Lower leg skin (tissue), 4 donors: Measurements from ENCODE around the gene UNKL. TPM values are rescaled to one million over a fixed set of nuclear protein-coding genes. Genes with fewer than 3 reads are reported as not detected.

ENCODE experiments used
- DNase-seq, 2 donors: peaks; one replicate each; pipeline ENCODE4 v3.0.0-alpha.2; 2019; ENCODE audit warnings: low spot score in 2 of 2
- H3K4me3 ChIP-seq: fragments of 200-600 bp; sonication (generic); 2 replicates; pipeline ENCODE4 v1.5.1; 2017; ENCODE audit warnings: mild to moderate bottlenecking, low read depth; ENCODE audit not compliant: poor library complexity, severe bottlenecking
- POLR2A ChIP-seq, 2 donors: fragments of 450-650 bp; IDR thresholded peaks; one replicate each; pipeline ENCODE4 v1.6.1; 2016 to 2017; ENCODE audit warnings: antibody characterized with exemption in 2 of 2, mild to moderate bottlenecking in 1 of 2, moderate library complexity in 1 of 2
- WGBS, 2 donors: methylation state at CpG; one replicate each; pipeline ENCODE4 v1.1.5; 2018; 5-methylcytosine and 5-hydroxymethylcytosine counted together
- intact Hi-C: fragments of 100-400 bp; cut with DNase I; formaldehyde crosslinking; loops from one replicate; pipeline ENCODE4 v1.15.0; 2023; ENCODE audit warnings: low total_unique reads
- total RNA-seq, 4 donors: library from RNA; depleted of rRNA; stranded (reverse); fragments of >200 nt; gene quantifications; one replicate each; pipeline ENCODE4 v1.1.0, GENCODE V29; 2016
- TF ChIP-seq, protein P1 (sequence below), 3 donors: fragments of 450-650 bp; IDR thresholded peaks; one replicate each; pipeline ENCODE4 v1.5.1; 2016; ENCODE audit warnings: antibody characterized with exemption in 3 of 3, mild to moderate bottlenecking in 3 of 3, moderate library complexity in 2 of 3

The UNKL gene
- total RNA-seq, 4 donors from 2014 or later = 25.7 to 63.4 (median 36.6) TPM

DNA sequence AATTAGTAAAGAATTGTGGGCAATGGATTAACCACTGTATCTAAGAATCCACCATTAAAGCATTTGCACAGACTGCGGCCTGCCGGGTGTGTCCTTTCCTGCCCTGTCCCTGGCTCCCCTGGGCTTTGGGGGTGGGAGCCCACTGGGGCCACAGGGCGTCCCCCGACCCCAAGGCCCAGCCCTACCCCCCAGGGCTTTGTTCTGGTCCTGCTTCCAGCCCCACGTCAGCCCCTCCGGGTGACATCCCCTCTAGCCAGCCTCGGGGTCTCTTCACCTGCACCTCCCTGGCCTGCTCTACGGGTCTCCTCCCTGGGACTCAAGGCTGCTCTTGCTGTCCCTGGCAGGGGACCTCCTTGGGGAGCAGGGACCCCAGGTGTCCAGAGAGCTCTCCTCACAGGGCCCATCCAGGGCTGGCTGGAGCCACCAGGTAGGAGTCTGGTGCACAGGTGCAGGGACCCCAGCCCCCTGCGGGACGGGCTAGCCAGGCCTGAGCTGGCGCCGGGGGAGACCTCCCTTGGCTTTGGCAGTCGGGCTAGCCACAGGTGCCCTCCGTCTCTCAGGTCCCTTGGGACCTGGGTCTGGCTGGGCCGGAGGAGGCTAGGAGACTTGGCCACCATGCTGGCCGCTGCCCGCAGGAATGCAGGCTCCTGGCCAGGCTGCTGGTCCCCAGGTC, 87.4 kb downstream of the UNKL start:
- no peak for TF ChIP-seq POLR2A (IDR thresholded peaks at IDR 0.05)
- TF ChIP-seq, protein P1, sequence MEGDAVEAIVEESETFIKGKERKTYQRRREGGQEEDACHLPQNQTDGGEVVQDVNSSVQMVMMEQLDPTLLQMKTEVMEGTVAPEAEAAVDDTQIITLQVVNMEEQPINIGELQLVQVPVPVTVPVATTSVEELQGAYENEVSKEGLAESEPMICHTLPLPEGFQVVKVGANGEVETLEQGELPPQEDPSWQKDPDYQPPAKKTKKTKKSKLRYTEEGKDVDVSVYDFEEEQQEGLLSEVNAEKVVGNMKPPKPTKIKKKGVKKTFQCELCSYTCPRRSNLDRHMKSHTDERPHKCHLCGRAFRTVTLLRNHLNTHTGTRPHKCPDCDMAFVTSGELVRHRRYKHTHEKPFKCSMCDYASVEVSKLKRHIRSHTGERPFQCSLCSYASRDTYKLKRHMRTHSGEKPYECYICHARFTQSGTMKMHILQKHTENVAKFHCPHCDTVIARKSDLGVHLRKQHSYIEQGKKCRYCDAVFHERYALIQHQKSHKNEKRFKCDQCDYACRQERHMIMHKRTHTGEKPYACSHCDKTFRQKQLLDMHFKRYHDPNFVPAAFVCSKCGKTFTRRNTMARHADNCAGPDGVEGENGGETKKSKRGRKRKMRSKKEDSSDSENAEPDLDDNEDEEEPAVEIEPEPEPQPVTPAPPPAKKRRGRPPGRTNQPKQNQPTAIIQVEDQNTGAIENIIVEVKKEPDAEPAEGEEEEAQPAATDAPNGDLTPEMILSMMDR (IDR thresholded peaks at IDR 0.05) = no peak
- intact Hi-C loops = no loop called here
- 65 to 75% methylated on average over 10 to 15 of the region's 17 CpGs for WGBS, 2 donors
- DNase-seq = no peak
- no peak overlapping the region for H3K4me3 ChIP-seq

DNA sequence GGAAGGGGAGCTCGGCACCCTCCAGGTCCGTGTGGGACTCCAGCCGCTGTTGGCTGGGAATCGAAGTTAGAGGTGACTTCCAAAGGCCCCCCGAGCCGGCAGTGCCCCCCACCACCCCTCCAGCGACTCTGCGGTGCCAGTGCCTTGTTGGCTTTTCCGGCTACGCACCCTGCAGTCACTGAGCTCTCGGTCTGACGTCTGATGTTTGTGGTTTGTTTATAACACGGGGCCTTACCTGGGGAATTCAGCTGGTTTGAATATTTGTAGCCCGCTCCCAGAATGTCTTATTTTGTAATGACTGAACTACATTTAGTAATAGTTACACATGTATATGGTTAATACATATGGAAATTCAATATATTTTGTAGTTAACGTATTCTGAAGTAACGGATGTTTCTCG, 88.1 kb downstream of the UNKL start:
- WGBS, 2 donors = 61 to 73% methylated on average over 11 to 17 of the region's 17 CpGs
- intact Hi-C loops = no loop called here
- H3K4me3 ChIP-seq = no peak overlapping the region
- TF ChIP-seq, protein P1 (IDR thresholded peaks at IDR 0.05) = no peak
- TF ChIP-seq POLR2A (IDR thresholded peaks at IDR 0.05) = no peak
- no peak for DNase-seq

DNA sequence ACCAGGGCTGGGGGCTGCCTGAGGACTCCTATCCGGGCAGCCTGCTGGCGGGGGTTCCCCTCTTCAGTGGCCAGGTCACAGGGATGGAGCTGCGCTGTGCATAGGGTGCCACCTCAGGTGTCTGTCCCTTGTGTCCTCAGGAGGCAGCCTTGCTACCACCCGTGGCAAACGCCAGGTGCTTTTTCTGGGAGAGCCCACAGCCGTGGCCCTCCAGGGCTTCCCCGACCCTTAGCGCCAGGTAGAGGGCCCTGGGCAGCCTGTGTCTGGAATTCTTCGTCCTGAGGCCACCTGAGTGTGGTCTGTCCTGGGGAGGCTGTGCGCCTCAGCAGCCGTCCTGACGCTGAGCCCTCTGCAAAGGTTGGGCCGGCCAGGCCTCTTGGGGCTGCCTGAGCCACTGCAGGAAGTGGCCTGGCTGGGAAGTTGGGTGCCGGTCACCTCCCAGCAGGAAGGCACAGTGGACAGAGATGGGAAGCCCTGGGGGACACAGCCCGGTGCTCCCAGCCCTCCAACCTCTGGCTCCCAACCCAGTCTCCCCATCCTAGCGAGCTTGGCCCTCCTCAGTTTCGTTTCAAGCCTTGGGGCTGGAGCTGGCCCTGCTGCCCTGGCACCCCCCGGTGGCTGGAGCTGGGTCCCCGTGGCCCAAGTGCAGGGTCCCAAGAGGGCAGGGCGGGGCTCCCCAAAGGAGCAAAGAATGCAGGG, 88.7 kb downstream of the UNKL start:
- no peak overlapping the region for H3K4me3 ChIP-seq
- 77 to 79% methylated on average over 9 to 17 of the region's 20 CpGs for WGBS, 2 donors
- DNase-seq = no peak
- TF ChIP-seq, protein P1 (IDR thresholded peaks at IDR 0.05) = no peak
- no peak for TF ChIP-seq POLR2A (IDR thresholded peaks at IDR 0.05)
- intact Hi-C loops = no loop called here

DNA sequence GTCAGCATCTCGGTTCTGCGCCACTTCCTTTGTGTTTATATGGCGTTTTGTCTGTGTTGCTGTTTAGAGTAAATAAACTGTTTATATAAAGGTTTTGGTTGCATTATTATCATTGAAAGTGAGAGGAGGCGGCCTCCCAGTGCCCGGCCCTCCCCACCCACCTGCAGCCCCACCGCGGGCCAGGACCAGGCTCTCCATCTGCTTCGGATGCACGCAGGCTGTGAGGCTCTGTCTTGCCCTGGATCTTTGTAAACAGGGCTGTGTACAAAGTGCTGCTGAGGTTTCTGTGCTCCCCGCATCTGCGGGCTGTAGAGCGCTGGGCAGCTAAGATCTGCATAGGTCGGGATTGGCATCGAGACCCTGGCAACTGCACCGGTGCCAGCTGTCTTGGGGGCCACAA, 89.2 kb downstream of the UNKL start:
- intact Hi-C loops = no loop called here
- DNase-seq = no peak
- no peak overlapping the region for H3K4me3 ChIP-seq
- no peak for TF ChIP-seq POLR2A (IDR thresholded peaks at IDR 0.05)
- TF ChIP-seq, protein P1 (IDR thresholded peaks at IDR 0.05) = no peak
- WGBS, 2 donors = 87 to 93% methylated on average over 13 to 14 of the region's 15 CpGs

DNA sequence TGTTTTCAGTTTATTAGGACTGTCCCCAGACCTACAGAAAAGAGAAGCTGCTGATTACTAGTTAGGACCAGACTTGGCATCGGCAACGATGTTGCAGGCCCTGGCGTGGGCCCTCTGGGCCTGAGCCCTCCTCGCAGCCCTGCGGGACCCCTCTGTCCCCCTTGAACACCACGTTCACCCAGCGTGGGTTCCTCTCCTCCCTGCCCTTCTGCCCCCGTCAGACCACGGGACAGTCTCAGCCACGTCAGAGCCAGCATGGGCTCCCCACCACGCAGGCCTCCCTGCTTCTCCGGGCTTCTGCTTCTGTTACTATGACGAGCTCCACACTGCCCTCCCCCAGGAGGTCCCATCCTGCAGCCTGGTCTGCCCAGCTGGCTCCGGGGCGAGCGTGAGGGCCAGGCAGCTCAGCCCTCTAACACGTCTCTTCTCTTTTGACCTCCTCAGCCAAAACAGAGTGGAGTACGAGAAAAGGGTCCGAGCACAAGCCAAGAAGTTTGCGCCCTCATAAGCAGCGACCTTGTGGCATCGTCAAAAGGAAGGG, 90.1 kb downstream of the UNKL start:
- no peak overlapping the region for H3K4me3 ChIP-seq
- no peak for DNase-seq
- 85 to 87% methylated on average over 21 to 22 of the region's 22 CpGs for whole genome bisulfite sequencing, 2 donors
- TF ChIP-seq POLR2A (IDR thresholded peaks at IDR 0.05) = no peak
- TF ChIP-seq, protein P1 (IDR thresholded peaks at IDR 0.05) = no peak
- intact Hi-C loops = no loop called here
